GM12864 (cell line): ENCODE results near the gene JCAD.

Source experiments
- DNase-seq: peaks from one replicate; pipeline ENCODE4 v3.0.0-alpha.2; 2011; ENCODE audit warnings: low read depth
- H3K4me3 ChIP-seq: 2 replicates; pipeline ENCODE4 v1.5.1; 2011; ENCODE audit warnings: mild to moderate bottlenecking, low read depth, low read length, control low read depth
- TF ChIP-seq, protein P1 (sequence below): IDR thresholded peaks from 2 replicates; pipeline ENCODE4 v1.5.1; 2011; ENCODE audit warnings: low read depth, mild to moderate bottlenecking, moderate library complexity, low read length, control low read depth, inconsistent platforms; ENCODE audit errors: missing control alignments

JCAD gene

DNA sequence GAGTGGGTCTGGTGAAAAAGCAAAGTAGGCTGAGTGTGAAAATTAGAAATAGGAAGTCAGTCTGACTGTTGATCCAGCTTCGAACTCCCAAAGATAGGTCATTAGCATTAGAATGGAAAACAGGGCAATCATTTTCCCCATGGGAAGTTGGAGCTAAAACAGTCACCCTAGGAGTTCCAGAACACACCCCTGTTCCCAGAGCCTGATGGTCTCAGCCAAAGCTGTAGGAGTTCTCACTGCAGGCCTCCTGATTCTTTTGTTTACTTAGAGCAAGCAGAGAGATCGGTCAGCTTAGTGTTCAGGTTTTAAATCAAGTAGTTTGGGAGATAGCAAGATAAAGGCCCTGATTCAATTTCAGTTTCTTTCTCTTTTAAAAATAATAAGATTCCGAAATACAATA is 28.8 kb upstream of the JCAD start:
- DNase-seq, result no peak
- TF ChIP-seq, protein P1, sequence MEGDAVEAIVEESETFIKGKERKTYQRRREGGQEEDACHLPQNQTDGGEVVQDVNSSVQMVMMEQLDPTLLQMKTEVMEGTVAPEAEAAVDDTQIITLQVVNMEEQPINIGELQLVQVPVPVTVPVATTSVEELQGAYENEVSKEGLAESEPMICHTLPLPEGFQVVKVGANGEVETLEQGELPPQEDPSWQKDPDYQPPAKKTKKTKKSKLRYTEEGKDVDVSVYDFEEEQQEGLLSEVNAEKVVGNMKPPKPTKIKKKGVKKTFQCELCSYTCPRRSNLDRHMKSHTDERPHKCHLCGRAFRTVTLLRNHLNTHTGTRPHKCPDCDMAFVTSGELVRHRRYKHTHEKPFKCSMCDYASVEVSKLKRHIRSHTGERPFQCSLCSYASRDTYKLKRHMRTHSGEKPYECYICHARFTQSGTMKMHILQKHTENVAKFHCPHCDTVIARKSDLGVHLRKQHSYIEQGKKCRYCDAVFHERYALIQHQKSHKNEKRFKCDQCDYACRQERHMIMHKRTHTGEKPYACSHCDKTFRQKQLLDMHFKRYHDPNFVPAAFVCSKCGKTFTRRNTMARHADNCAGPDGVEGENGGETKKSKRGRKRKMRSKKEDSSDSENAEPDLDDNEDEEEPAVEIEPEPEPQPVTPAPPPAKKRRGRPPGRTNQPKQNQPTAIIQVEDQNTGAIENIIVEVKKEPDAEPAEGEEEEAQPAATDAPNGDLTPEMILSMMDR, result no peak

DNA sequence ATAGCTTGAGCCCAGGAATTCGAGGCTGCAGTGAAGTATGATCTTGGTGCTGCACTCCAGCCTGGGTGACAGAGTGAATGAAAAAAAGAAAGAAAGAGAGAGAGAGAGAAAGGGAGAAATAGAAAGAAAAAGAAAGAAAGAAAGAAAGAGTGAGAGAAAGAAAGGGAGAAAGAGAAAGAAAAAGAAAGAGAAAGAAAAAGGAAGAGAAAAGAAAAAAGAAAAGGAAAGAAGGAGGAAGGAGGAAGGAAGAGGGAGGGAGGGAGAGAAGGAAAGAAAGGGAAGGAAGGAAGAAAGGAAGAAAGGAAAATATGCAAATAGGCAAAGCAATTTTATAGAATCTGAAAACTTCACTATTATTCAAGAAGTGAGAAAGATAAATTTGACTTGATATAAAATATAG is 24.5 kb upstream of the JCAD start:
- no peak overlapping the region for H3K4me3 ChIP-seq
- TF ChIP-seq, protein P1, result no peak
- no peak for DNase-seq

More for the DNA sequence above, 28.8 kb upstream of the JCAD start:
- no peak overlapping the region for H3K4me3 ChIP-seq

- TF ChIP-seq, protein P1, result no peak
- no peak for DNase-seq
- no peak overlapping the region for H3K4me3 ChIP-seq
These were observed 21.8 kb upstream of the JCAD start for GRCh38 chr10:30081182-30081581.

- DNase-seq, result no peak
- H3K4me3 ChIP-seq, result no peak overlapping the region
- TF ChIP-seq, protein P1, result no peak
These were observed 20.8 kb upstream of the JCAD start for GRCh38 chr10:30080161-30080560.

- DNase-seq, result no peak
- H3K4me3 ChIP-seq, result no peak overlapping the region
These were observed 20.0 kb upstream of the JCAD start for GRCh38 chr10:30079408-30079807.

GRCh38 chr10:30075481-30075880 is 16.1 kb upstream of the JCAD start:
- no peak overlapping the region for H3K4me3 ChIP-seq
- TF ChIP-seq, protein P1, result no peak
- no peak for DNase-seq

More at GRCh38 chr10:30079408-30079807, 20.0 kb upstream of the JCAD start:
- TF ChIP-seq, protein P1, result no peak

DNA sequence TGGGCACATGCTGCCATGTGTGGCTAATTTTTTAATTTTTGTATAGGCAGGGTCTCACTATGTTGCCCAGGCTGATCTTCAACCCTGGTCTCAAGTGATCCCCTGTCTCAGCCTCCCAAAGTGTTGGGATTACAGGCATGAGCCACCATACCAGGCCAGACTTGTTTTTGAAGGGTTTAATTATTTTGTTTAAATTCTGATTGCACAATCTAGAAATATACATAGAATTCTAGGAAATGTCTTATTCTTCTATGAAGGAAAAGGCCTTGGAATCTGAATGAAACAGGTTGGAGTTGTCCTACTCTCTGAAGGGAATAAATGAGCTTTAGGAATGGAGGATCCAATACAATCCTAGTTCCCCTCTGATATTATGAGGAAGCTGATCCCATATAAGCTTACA is 15.5 kb upstream of the JCAD start:
- TF ChIP-seq, protein P1, result no peak
- no peak for DNase-seq
- no peak overlapping the region for H3K4me3 ChIP-seq
